GM21381 (cell line): ENCODE measurements around the gene ESRRB.

Source experiments
- ATAC-seq: cut with Tn5 transposase; IDR thresholded peaks from one replicate; pipeline ENCODE4 v1.9.1; 2021; ENCODE audit warnings: mild to moderate bottlenecking, moderate library complexity; ENCODE audit not compliant: unreplicated experiment

The ESRRB gene

DNA sequence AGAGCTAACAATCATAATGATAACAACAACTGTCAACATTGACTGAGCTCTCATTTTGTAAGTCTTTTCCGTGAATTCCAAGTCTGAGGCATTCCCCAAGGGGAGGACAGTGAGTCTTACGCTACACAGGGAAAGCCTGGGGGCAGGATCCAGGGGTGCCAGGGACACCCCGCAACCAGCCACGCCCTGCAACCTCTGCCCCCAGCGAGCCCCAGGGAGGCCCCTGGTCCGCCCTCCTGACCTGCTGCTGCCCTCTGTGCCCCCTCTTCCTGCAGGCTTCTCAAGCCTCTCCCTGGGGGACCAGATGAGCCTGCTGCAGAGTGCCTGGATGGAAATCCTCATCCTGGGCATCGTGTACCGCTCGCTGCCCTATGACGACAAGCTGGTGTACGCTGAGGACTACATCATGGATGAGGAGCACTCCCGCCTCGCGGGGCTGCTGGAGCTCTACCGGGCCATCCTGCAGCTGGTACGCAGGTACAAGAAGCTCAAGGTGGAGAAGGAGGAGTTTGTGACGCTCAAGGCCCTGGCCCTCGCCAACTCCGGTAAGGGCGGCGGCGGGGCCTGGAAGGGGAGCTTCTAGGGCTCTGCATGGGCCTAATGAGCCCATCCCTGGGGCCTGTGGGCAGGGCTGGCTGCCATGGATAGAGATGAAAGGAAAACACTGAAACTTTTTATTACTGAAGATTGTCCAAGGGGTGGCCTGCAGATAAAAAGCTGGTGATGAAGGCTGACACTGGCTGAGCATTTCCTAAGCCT lies 115.4 kb downstream of the ESRRB start:
- ATAC-seq: no peak

DNA sequence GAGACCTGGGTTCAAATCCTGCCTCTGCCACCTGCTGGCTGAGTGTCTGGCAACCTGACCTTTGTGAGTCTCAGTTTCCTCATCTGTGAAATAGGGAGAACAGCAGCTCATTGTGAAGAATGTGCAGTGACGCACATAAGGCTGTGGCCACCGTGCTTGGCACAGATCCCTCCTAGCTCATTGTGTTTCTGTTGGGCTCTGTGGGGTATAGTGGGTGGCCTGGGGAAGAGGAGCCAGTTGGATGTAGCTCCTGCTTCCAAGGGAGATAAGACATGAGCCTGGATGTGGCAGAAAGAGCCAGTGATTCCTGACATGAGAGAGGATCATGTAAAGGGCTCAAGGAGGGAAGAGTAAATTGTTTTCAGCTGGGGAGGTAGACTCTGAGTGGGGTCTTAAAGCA lies 120.0 kb downstream of the ESRRB start:
- no peak for ATAC-seq

- no peak for ATAC-seq
These were observed 120.7 kb downstream of the ESRRB start for GRCh38 chr14:76496595-76496994.

DNA sequence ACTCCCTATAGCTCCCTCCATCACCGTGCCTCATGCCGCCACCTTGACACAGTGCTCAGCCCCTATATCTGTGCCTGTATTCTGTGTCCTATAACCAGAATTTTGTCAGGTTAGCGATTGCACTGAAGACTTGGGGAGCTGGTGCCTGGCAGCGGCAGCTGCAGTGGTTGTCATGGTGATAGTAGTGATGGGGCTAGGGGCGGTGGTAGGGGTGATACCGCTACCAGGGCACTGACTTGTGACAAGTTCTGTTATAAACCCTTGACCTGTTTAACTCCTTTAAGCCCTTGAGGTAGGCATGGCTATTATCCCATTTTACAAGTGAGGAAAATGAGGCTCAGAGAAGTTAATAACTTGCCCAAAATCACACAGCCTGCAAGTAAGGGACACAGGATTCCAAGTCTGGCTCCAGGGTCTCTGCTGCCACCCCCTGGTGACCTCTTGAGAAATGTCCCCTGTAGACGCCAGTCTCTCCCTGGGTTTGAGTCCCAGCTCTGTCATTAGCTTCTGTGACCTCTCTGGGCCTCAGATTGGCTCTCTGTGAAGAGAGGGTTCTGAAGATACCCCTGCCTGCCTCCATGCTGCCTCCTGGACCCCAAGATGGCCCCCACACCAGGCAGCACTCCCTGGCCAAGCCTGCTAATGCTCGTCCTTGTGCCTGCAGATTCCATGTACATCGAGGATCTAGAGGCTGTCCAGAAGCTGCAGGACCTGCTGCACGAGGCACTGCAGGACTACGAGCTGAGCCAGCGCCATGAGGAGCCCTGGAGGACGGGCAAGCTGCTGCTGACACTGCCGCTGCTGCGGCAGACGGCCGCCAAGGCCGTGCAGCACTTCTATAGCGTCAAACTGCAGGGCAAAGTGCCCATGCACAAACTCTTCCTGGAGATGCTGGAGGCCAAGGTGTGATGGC lies 121.9 kb downstream of the ESRRB start:
- ATAC-seq: no peak

- no peak for ATAC-seq
These were observed 122.6 kb downstream of the ESRRB start for GRCh38 chr14:76498463-76498935.

DNA sequence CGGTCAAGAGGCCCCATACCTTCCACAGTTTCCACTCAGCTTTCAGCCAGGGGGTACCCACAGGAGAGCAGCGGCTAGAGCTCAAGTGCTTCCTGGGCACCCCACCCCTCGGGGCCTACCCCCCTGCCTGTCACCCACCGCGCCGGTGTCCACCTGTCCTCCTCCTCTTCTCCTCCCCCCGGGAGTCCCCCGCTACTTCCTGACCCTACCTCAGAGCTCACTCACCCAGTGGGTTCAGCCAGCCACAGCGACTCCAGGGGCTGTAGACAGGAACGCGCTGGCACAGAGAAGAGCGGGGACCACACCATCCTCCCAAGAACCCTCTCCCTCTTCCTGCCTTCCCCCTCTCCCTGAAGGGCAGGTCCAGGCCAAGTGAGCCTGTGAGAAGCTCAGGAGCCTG lies 123.0 kb downstream of the ESRRB start:
- no peak for ATAC-seq

- ATAC-seq: no peak
These were observed 123.5 kb downstream of the ESRRB start for GRCh38 chr14:76499399-76499798.

DNA sequence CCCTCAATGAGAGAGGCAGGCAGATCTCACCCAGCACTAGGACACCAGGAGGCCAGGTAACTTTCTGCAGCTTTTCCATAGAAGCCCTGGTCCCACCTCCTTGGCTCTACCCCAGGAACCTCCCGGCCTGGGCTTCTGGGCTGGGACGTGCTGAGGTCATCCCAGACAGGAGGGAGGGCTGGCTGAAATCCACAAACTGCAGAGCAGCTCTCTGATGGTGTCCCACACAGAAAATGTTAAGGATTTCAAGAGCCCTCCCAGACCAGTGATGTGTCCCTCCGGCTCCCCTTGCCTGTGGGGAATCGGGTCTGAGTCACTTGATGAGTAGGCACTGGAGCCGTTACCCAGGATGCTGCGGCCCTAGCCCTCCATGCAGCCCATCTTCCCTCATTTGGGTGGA lies 124.1 kb downstream of the ESRRB start:
- no peak for ATAC-seq

- ATAC-seq: no peak
These were observed 124.5 kb downstream of the ESRRB start for GRCh38 chr14:76500480-76500879.

GRCh38 chr14:76501156-76501720 lies 125.3 kb downstream of the ESRRB start:
- ATAC-seq: no peak

- no peak for ATAC-seq
These were observed 126.3 kb downstream of the ESRRB start for GRCh38 chr14:76502219-76502618.

DNA sequence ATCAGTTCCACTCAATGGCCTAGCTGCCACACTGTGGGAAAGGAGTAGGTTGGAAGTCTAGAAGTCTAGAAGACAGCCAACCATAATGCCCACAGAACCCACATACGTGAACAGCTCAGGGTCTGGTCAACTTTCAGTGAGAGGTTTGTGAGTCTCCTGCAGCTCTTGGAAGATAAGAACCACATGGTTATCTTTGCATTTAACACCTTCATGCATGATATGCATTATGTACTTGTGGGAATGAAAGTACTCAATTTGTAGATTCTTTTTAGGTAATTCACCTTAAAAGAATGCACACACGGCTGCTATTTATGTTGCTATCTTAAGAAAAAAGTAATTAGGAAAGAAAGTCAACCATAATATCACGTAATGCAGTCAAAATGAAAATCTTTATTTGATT lies 126.7 kb downstream of the ESRRB start:
- ATAC-seq: peak; percentile 53

DNA sequence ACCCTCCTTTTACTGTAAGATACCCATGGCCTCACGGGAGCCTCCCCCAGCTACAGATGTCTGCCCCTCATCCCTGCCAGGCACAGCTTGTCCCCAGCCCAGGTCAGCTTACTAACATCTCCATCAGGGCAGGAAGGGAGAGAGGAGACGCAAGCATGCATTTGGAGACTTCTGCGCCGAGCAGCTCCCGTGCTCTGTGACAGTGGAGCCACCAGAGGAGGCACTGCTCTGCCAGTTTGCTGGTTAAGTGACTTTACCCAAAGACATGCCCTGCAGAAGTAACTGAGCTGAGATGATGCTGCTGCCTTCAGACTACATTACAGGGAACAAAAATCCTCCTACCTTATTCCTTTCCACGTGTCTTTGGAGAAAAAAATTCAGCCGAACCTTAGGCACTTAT lies 133.4 kb downstream of the ESRRB start:
- ATAC-seq: no peak

GRCh38 chr14:76510181-76510580 lies 134.2 kb downstream of the ESRRB start:
- no peak for ATAC-seq

- no peak for ATAC-seq
These were observed 138.5 kb downstream of the ESRRB start for GRCh38 chr14:76514213-76514998.

DNA sequence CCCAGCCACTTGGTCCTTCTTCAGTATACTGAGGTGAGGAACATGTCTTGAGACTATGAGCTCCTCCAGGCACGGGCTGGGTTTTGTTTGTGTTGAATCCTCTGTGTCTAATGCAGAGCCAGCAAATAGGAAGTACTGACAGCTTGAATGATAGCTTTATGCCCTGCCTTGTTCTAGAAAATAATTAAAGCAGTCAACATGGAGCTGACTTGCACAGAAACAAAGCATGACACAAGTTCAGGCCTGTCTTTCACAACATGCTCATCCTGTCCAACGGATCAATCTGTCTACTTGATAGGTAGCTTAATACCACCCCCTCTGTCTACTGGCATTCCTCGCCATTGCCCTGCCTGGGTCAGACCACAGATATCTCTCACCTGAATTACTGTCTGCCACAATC lies 140.9 kb downstream of the ESRRB start:
- ATAC-seq: no peak

DNA sequence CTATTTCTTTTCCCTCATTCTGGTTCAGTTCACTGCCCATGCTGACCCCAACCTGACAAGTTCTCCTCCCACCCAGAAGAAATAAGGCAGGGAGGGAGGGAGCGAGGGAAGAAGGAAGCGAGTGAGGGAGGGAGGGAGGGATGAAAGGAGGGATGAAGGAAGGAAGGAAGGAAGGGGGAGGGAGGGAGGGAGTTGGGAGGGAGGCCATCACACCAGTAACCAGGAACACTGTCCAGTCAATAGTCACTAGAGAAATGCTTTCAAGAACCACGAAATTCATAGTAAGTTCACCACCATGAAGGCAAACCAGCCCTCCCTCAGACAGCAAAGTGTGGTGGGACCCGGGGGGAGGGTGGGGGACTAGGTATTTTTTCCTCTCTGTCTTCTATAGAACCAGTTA lies 142.4 kb downstream of the ESRRB start:
- ATAC-seq: no peak

DNA sequence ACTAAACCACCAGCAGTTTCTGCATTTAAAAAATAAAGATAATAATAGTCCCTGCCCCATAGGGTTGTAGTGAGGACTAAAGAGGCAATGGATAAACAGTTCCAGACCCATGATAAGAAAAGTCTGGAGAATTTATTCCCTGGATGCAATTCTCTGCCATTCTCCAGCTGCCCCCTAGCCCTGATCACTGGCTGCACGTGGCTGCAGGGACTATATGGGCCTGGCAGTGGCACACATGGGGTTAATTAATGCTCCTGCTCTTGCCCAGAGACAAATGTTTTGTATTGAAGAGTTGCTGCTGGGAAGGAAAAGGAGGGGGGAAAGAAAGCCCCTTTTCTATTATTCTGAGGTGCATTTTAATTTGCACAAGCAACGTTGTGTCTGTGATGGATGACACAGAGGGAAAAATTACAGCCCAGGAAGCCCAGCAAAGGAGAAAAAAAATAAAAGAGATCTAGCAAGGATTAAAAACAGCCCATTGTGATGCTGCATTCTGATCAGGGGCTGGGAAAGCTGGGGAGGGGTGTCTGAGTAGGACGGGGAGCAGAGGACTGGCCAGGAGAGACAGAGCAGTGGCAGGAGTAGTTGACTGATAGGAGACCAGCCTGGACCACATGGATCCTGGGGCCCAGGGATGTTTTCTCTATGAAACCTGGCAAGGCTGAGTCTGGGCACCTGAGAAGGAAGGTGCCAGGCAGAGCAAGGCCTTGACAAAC lies 149.3 kb downstream of the ESRRB start:
- ATAC-seq: no peak

GRCh38 chr14:76531085-76531484 lies 155.1 kb downstream of the ESRRB start:
- ATAC-seq: no peak

DNA sequence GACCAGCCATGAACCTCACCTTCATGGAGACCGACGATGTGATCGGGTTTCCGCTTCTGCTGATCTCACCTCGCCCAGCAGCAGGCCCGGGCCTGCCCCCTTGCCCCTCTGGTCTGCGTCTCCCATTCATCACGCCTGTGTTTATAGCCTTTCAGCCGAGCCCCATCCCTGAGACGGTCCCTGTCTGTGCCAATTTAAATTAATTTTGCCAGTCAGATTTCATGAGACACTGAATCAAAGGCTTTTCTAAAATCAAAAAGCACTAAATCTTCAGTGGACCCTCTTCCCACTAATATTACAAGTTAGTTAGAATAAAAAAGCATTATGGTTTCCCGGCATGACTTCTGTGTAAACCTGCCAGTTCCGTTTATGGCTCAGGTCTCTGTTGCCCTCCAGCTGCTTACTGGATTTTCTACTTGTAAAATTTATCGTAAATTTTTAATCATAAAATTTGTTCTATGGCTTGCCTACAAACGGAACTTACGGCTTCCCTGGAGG lies 155.9 kb downstream of the ESRRB start:
- no peak for ATAC-seq
